ENCODE data around the gene KLHL2. TPM values are rescaled to one million over a fixed set of nuclear protein-coding genes. Genes with fewer than 3 reads are reported as not detected.

KLHL2 gene
- total RNA-seq, 1 donor from 2014 or later, result 16.0 TPM

DNA sequence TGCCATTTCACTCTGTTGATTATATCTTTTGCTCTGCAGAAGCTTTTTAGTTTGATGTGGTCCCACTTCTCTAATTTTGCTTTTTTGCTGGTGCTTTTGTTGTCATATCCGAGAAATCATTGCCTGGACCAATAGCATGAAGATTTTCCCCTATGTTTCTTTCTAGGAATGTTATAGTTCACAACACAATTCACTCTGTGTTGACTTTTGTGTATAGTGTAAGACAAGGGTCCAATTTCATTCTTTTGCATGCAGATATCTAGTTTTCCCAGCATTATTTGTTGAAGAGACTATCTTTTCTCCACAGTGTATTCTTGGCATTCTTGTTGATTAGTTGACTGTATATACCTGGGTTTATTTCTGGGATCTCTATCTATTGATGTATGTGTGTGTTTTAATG, 163.2 kb downstream of the KLHL2 start:
- Mint-ChIP-seq H3K36me3 (ENCODE audit: low read depth) (no peaks in the 10 kb centered on the region), H3K27me3 (ENCODE audit: low read depth) (no peaks in the 10 kb centered on the region), H3K4me3 (ENCODE audit: unreplicated experiment) (no peak overlapping the region), H3K4me1 (ENCODE audit: low read depth) (no peaks in the 10 kb centered on the region), H3K27ac (ENCODE audit: unreplicated experiment) (no peak overlapping the region), H3K9me3 (ENCODE audit: low read depth) (no peaks in the 10 kb centered on the region)
- no peak for TF ChIP-seq CTCF (IDR thresholded peaks at IDR 0.05)
- DNase-seq (ENCODE audit: low spot score), result no peak

Other genes with a start within 250 kb of the KLHL2 start
- 0.20 to 0.79 TPM in 2 of 3 replicates, not detected in the other for gene TRIM61, start 229.9 kb upstream of the KLHL2 start, total RNA-seq
- not detected in 3 replicates for gene TRIM60, start 175.6 kb upstream of the KLHL2 start, total RNA-seq
- not detected in 3 replicates for gene TRIM75, start 153.7 kb upstream of the KLHL2 start, total RNA-seq
- 13.0 to 14.0 TPM (median 13.6 TPM) in 3 replicates for gene TMEM192, start 94.7 kb upstream of the KLHL2 start, total RNA-seq
- gene MSMO1, start 120.1 kb downstream of the KLHL2 start, total RNA-seq, result 82.8 to 83.3 TPM (median 83.3 TPM) in 3 replicates
- gene CPE, start 171.4 kb downstream of the KLHL2 start, total RNA-seq, result 269 to 284 TPM (median 275 TPM) in 3 replicates

Measured in chondrocyte (in vitro differentiated cells).